Body of pancreas (tissue), 4 donors: Measurements from ENCODE around the gene RREB1.

Experiments
- CTCF ChIP-seq, 7 experiments: fragments of 450-650 bp in 4 of 7; fragments of 200-600 bp in 3 of 7; sonication (generic) in 3 of 7; IDR thresholded peaks; one replicate each; pipeline ENCODE4 v1.5.1; 2016 to 2019; ENCODE audit warnings: antibody characterized with exemption in 7 of 7
- POLR2A ChIP-seq, 3 donors: fragments of 450-650 bp; IDR thresholded peaks; one replicate each; pipeline ENCODE4 v1.6.1; 2016; ENCODE audit warnings: antibody characterized with exemption in 3 of 3, mild to moderate bottlenecking in 2 of 3

DNA sequence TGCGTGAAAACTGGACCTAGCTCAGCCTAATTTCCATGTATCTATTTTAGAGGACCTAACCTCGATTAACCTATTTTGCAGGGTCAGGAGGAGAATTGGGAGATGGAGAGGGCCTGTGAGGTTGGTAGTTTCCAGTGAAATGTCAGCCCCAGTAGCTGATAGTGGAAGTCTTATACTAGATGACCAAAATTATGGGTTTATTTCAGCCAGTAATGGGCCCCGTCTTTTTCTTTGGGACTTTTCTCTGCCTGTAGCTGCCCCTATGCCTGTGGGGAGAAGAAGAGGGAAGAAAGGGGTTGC lies 37.8 kb downstream of the RREB1 start:
- TF ChIP-seq CTCF (IDR thresholded peaks at IDR 0.05) (no peak), POLR2A (IDR thresholded peaks at IDR 0.05) (no peak)
